Astrocyte (in vitro differentiated cells and primary cell): ENCODE measurements around the gene TMEM94. TPM values are rescaled to one million over a fixed set of nuclear protein-coding genes. Genes with fewer than 3 reads are reported as not detected.
A peak's percentile ranks its signal among the peaks of the same experiment; 100 is the strongest.

Experiments used
- DNase-seq: peaks from one replicate; pipeline ENCODE4 v3.0.0-alpha.2; 2010; ENCODE audit warnings: low read depth
- FAIRE-seq: peaks from 2 replicates; lab custom pipeline; 2011; peaks lifted over from hg19 to GRCh38; lab: Jason Lieb, UNC
- H2AFZ ChIP-seq: 2 replicates; pipeline ENCODE4 v1.6.0; 2012; ENCODE audit warnings: low read depth, low read length, inconsistent platforms
- H3K27ac ChIP-seq: 2 replicates; pipeline ENCODE4 v1.5.1; 2011; ENCODE audit warnings: low read depth, low read length, inconsistent platforms
- H3K27me3 ChIP-seq: 2 replicates; pipeline ENCODE4 v1.6.0; 2011; ENCODE audit warnings: low read length, inconsistent platforms; ENCODE audit not compliant: insufficient read depth
- H3K36me3 ChIP-seq: 2 replicates; pipeline ENCODE4 v1.5.1; 2011; ENCODE audit warnings: low read length, inconsistent platforms; ENCODE audit not compliant: insufficient read depth
- H3K4me1 ChIP-seq: 2 replicates; pipeline ENCODE4 v1.5.1; 2011; ENCODE audit warnings: low read length, inconsistent platforms; ENCODE audit not compliant: insufficient read depth
- H3K4me2 ChIP-seq: 2 replicates; pipeline ENCODE4 v1.6.0; 2012; ENCODE audit warnings: low read length, inconsistent platforms
- H3K4me3 ChIP-seq: 2 replicates; pipeline ENCODE4 v1.5.1; 2011; ENCODE audit warnings: low read depth, mild to moderate bottlenecking, low read length, inconsistent platforms; ENCODE audit not compliant: insufficient read depth
- H3K79me2 ChIP-seq: 2 replicates; pipeline ENCODE4 v1.6.0; 2012; ENCODE audit warnings: mild to moderate bottlenecking, low read length, inconsistent platforms; ENCODE audit not compliant: insufficient read depth
- H3K9ac ChIP-seq: 2 replicates; pipeline ENCODE4 v1.6.0; 2012; ENCODE audit warnings: mild to moderate bottlenecking, low read length, inconsistent platforms
- H3K9me3 ChIP-seq: 2 replicates; pipeline ENCODE4 v1.5.1; 2012; ENCODE audit warnings: low read depth, mild to moderate bottlenecking, low read length, inconsistent platforms; ENCODE audit not compliant: insufficient read depth
- H4K20me1 ChIP-seq: 2 replicates; pipeline ENCODE4 v1.6.0; 2012; ENCODE audit warnings: low read length, inconsistent platforms; ENCODE audit not compliant: insufficient read depth
- H3K27ac Mint-ChIP-seq: one replicate; pipeline ENCODE4 v1.8.0; 2021; ENCODE audit warnings: mild to moderate bottlenecking, mixed read lengths; ENCODE audit not compliant: unreplicated experiment
- H3K27me3 Mint-ChIP-seq: one replicate; pipeline ENCODE4 v1.8.0; 2021; ENCODE audit warnings: low read depth, mixed read lengths; ENCODE audit not compliant: unreplicated experiment
- H3K36me3 Mint-ChIP-seq: one replicate; pipeline ENCODE4 v1.8.0; 2021; ENCODE audit warnings: low read depth, mixed read lengths; ENCODE audit not compliant: unreplicated experiment
- H3K4me1 Mint-ChIP-seq: one replicate; pipeline ENCODE4 v1.8.0; 2021; ENCODE audit warnings: low read depth, mixed read lengths; ENCODE audit not compliant: unreplicated experiment
- H3K4me3 Mint-ChIP-seq: one replicate; pipeline ENCODE4 v1.8.0; 2021; ENCODE audit warnings: mild to moderate bottlenecking, moderate library complexity, mixed read lengths; ENCODE audit not compliant: unreplicated experiment
- H3K9me3 Mint-ChIP-seq: one replicate; pipeline ENCODE4 v1.8.0; 2021; ENCODE audit warnings: mild to moderate bottlenecking, mixed read lengths; ENCODE audit not compliant: unreplicated experiment
- CTCF ChIP-seq: IDR thresholded peaks from 2 replicates; pipeline ENCODE4 v1.5.1; 2011; ENCODE audit warnings: low read depth, mild to moderate bottlenecking, inconsistent platforms, low read length, moderate library complexity; ENCODE audit not compliant: insufficient read depth
- EZH2 ChIP-seq: IDR thresholded peaks from 2 replicates; pipeline ENCODE4 v1.6.1; 2012; ENCODE audit warnings: mild to moderate bottlenecking, low read length, inconsistent platforms; ENCODE audit not compliant: insufficient read depth
- total RNA-seq: library from RNA; stranded (reverse); gene quantifications from 2 replicates; pipeline ENCODE4 v1.2.1, GENCODE V29; 2021

TMEM94 gene
- total RNA-seq, 1 donor from 2014 or later = 52.4 TPM

DNA sequence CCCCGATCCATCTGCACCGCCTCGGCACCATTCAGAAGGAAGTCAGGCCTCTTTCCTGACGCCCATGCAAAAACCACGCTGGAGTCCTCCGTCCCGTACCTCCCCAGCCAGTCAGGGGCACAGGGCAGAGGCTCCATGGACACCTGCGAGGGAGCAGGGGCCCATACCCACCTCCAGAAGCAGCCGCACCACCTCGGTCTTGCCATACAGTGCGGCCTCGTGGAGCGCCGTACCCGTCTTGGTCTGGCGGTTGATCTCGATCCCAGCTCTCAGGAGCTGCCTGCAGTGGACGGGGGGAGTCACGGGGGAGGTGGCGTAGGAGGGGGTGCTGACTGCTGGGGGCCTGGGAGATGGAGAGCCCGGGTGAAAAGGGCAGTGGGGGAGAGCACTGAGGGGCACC lies 49.7 kb downstream of the TMEM94 start:
- Histone ChIP-seq H3K27me3 (no peaks in the 10 kb centered on the region), H3K4me1 (peaks cover 5% of the 10 kb centered on the region), H2AFZ (no peak overlapping the region), H3K4me3 (no peak overlapping the region), H3K9ac (no peak overlapping the region), H3K36me3 (no peaks in the 10 kb centered on the region), H4K20me1 (peaks cover 34% of the 10 kb centered on the region), H3K4me2 (no peak overlapping the region), H3K9me3 (no peaks in the 10 kb centered on the region), H3K27ac (no peak overlapping the region), H3K79me2 (peaks cover 20% of the 10 kb centered on the region)
- Mint-ChIP-seq H3K36me3 (peaks cover 9% of the 10 kb centered on the region), H3K4me3 (no peak overlapping the region), H3K27ac (no peak overlapping the region), H3K9me3 (no peaks in the 10 kb centered on the region), H3K4me1 (peaks cover 2% of the 10 kb centered on the region), H3K27me3 (no peaks in the 10 kb centered on the region)
- TF ChIP-seq EZH2 (no peak), CTCF (no peak)
- DNase-seq (no peak), FAIRE-seq (no peak)

DNA sequence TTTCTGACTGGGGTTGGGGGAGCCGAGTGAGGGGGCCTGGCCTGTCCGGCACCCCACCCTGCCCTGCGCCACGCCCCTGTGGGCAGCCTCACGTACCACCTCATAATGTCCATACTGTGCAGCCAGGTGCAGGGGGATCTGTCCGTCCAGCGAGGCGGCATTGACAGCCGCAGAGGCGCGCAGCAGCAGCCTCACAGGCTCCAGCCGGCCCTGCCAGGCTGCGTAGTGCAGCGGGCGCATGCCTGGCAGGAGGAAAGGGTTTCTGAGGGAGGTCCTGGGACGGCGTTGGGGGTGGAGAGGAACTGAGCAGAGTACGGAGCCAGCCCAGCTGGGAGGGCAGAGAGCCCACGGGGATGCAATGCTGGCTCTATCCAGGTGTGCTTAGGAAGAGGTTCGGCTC lies 50.5 kb downstream of the TMEM94 start:
- Histone ChIP-seq H3K4me3 (no peak overlapping the region), H3K36me3 (no peaks in the 10 kb centered on the region), H3K9me3 (no peaks in the 10 kb centered on the region), H2AFZ (no peak overlapping the region), H3K9ac (no peak overlapping the region), H3K4me1 (peaks cover 5% of the 10 kb centered on the region), H3K79me2 (peaks cover 27% of the 10 kb centered on the region), H3K4me2 (no peak overlapping the region), H4K20me1 (peaks cover 41% of the 10 kb centered on the region), H3K27ac (no peak overlapping the region), H3K27me3 (no peaks in the 10 kb centered on the region)
- no peak overlapping the region for H3K27ac Mint-ChIP-seq
- H3K4me1 Mint-ChIP-seq = peaks cover 2% of the 10 kb centered on the region
- H3K4me3 Mint-ChIP-seq = no peak overlapping the region
- no peak for FAIRE-seq
- no peaks in the 10 kb centered on the region for H3K9me3 Mint-ChIP-seq
- TF ChIP-seq CTCF (no peak), EZH2 (no peak)
- H3K27me3 Mint-ChIP-seq = no peaks in the 10 kb centered on the region
- H3K36me3 Mint-ChIP-seq = peaks cover 9% of the 10 kb centered on the region
- no peak for DNase-seq

GRCh38 chr17:75507733-75508719 lies 51.6 kb downstream of the TMEM94 start:
- Mint-ChIP-seq H3K9me3 (no peaks in the 10 kb centered on the region), H3K4me1 (peaks cover 2% of the 10 kb centered on the region), H3K27ac (peak overlapping the region; percentile 34), H3K36me3 (peaks cover 11% of the 10 kb centered on the region), H3K27me3 (no peaks in the 10 kb centered on the region), H3K4me3 (no peak overlapping the region)
- Histone ChIP-seq H3K27ac (no peak overlapping the region), H2AFZ (no peak overlapping the region), H3K9me3 (no peaks in the 10 kb centered on the region), H3K4me3 (no peak overlapping the region), H3K4me2 (no peak overlapping the region), H4K20me1 (peaks cover 53% of the 10 kb centered on the region), H3K4me1 (peaks cover 5% of the 10 kb centered on the region), H3K27me3 (no peaks in the 10 kb centered on the region), H3K79me2 (peaks cover 33% of the 10 kb centered on the region), H3K9ac (no peak overlapping the region), H3K36me3 (no peaks in the 10 kb centered on the region)
- no peak for DNase-seq
- no peak for TF ChIP-seq EZH2
- TF ChIP-seq CTCF = no peak
- no peak for FAIRE-seq
